ENCODE results near the gene ZNF280A.

Gene ZNF280A

GRCh38 chr22:22558071-22558971 is 38.3 kb upstream of the ZNF280A start:
- DNase-seq = no peak
- Histone ChIP-seq H3K9ac (ENCODE audit: low read length) (no peak overlapping the region), H3K4me2 (ENCODE audit: low read length) (no peak overlapping the region), H3K79me2 (ENCODE audit: control insufficient read depth, insufficient read depth, low read length, poor library complexity) (no peaks in the 10 kb centered on the region), H4K91ac (ENCODE audit: low read depth, low read length) (no peak overlapping the region), H3K23ac (ENCODE audit: low read length) (no peak overlapping the region), H2BK120ac (ENCODE audit: insufficient read depth, low read length, poor library complexity) (no peak overlapping the region), H3K79me1 (ENCODE audit: low read length) (no peaks in the 10 kb centered on the region), H4K8ac (ENCODE audit: low read depth, low read length) (no peak overlapping the region), H3K9me3 (ENCODE audit: insufficient read depth, low read depth, low read length) (peaks cover 21% of the 10 kb centered on the region), H3K27ac (ENCODE audit: low read depth, low read length) (no peak overlapping the region), H3K4ac (ENCODE audit: low read depth, low read length) (no peak overlapping the region), H2BK12ac (ENCODE audit: low read length) (no peak overlapping the region), H3K4me3 (ENCODE audit: low read depth, low read length) (no peak overlapping the region), H2AK5ac (ENCODE audit: low read length) (no peak overlapping the region), H3K36me3 (ENCODE audit: control insufficient read depth in 1 of 2, insufficient read depth in 2 of 2, low read length in 2 of 2) (no peaks in the 10 kb centered on the region), H3K4me1 (ENCODE audit: control insufficient read depth in 1 of 2, insufficient read depth in 2 of 2, low read length in 2 of 2) (no peaks in the 10 kb centered on the region), H2AFZ (ENCODE audit: insufficient read depth, low read length, poor library complexity) (no peak overlapping the region), H4K12ac (ENCODE audit: low read depth, low read length) (no peak overlapping the region), H3K27me3 (ENCODE audit: insufficient read depth, low read length) (no peaks in the 10 kb centered on the region), H3K18ac (ENCODE audit: low read length) (no peak overlapping the region), H2BK5ac (ENCODE audit: low read depth, low read length, poor library complexity) (no peak overlapping the region), H3K14ac (ENCODE audit: low read length) (no peak overlapping the region)
- no CpG with 5 or more reads among the region's 25 CpGs for WGBS (ENCODE audit: extremely low coverage, insufficient coverage, insufficient read length)

- Histone ChIP-seq H3K23ac (ENCODE audit: low read length) (no peak overlapping the region), H2BK120ac (ENCODE audit: insufficient read depth, low read length, poor library complexity) (no peak overlapping the region), H3K79me1 (ENCODE audit: low read length) (no peaks in the 10 kb centered on the region), H2AK5ac (ENCODE audit: low read length) (no peak overlapping the region), H2BK12ac (ENCODE audit: low read length) (no peak overlapping the region), H2AFZ (ENCODE audit: insufficient read depth, low read length, poor library complexity) (no peak overlapping the region), H4K91ac (ENCODE audit: low read depth, low read length) (no peak overlapping the region), H3K9ac (ENCODE audit: low read length) (no peak overlapping the region), H3K4me2 (ENCODE audit: low read length) (no peak overlapping the region), H4K12ac (ENCODE audit: low read depth, low read length) (no peak overlapping the region), H3K36me3 (ENCODE audit: control insufficient read depth in 1 of 2, insufficient read depth in 2 of 2, low read length in 2 of 2) (no peaks in the 10 kb centered on the region), H3K27me3 (ENCODE audit: insufficient read depth, low read length) (no peaks in the 10 kb centered on the region), H3K4ac (ENCODE audit: low read depth, low read length) (no peak overlapping the region), H4K8ac (ENCODE audit: low read depth, low read length) (no peak overlapping the region), H3K9me3 (ENCODE audit: insufficient read depth, low read depth, low read length) (peaks cover 23% of the 10 kb centered on the region), H3K4me1 (ENCODE audit: control insufficient read depth in 1 of 2, insufficient read depth in 2 of 2, low read length in 2 of 2) (no peaks in the 10 kb centered on the region), H3K14ac (ENCODE audit: low read length) (no peak overlapping the region), H3K18ac (ENCODE audit: low read length) (no peak overlapping the region), H3K4me3 (ENCODE audit: low read depth, low read length) (no peak overlapping the region), H3K27ac (ENCODE audit: low read depth, low read length) (no peak overlapping the region), H3K79me2 (ENCODE audit: control insufficient read depth, insufficient read depth, low read length, poor library complexity) (no peaks in the 10 kb centered on the region), H2BK5ac (ENCODE audit: low read depth, low read length, poor library complexity) (no peak overlapping the region)
- no peak for DNase-seq
- WGBS (ENCODE audit: extremely low coverage, insufficient coverage, insufficient read length) = no CpG with 5 or more reads among the region's 38 CpGs
Observed at GRCh38 chr22:22556995-22557925, 37.2 kb upstream of the ZNF280A start.

GRCh38 chr22:22556578-22556977 is 36.5 kb upstream of the ZNF280A start:
- H3K23ac ChIP-seq (ENCODE audit: low read length) = no peak overlapping the region

GRCh38 chr22:22555596-22555995 is 35.5 kb upstream of the ZNF280A start:
- no peak overlapping the region for H3K4me2 ChIP-seq (ENCODE audit: low read length)
- H3K4me1 ChIP-seq (ENCODE audit: control insufficient read depth in 1 of 2, insufficient read depth in 2 of 2, low read length in 2 of 2) = no peaks in the 10 kb centered on the region
- no peaks in the 10 kb centered on the region for H3K36me3 ChIP-seq (ENCODE audit: control insufficient read depth in 1 of 2, insufficient read depth in 2 of 2, low read length in 2 of 2)
- WGBS (ENCODE audit: extremely low coverage, insufficient coverage, insufficient read length) = no CpG with 5 or more reads among the region's 9 CpGs
- H3K79me1 ChIP-seq (ENCODE audit: low read length) = no peaks in the 10 kb centered on the region
- no peak overlapping the region for H3K9ac ChIP-seq (ENCODE audit: low read length)
- H2AK5ac ChIP-seq (ENCODE audit: low read length) = no peak overlapping the region
- H2BK12ac ChIP-seq (ENCODE audit: low read length) = no peak overlapping the region
- no peak overlapping the region for H3K14ac ChIP-seq (ENCODE audit: low read length)
- H3K27me3 ChIP-seq (ENCODE audit: insufficient read depth, low read length) = no peaks in the 10 kb centered on the region
- no peak overlapping the region for H3K23ac ChIP-seq (ENCODE audit: low read length)
- no peak overlapping the region for H4K8ac ChIP-seq (ENCODE audit: low read depth, low read length)
- H3K18ac ChIP-seq (ENCODE audit: low read length) = no peak overlapping the region
- no peak overlapping the region for H3K4me3 ChIP-seq (ENCODE audit: low read depth, low read length)
- H4K91ac ChIP-seq (ENCODE audit: low read depth, low read length) = no peak overlapping the region
- H3K27ac ChIP-seq (ENCODE audit: low read depth, low read length) = no peak overlapping the region
- no peak for DNase-seq
- H4K12ac ChIP-seq (ENCODE audit: low read depth, low read length) = no peak overlapping the region
- H2BK120ac ChIP-seq (ENCODE audit: insufficient read depth, low read length, poor library complexity) = no peak overlapping the region
- H2BK5ac ChIP-seq (ENCODE audit: low read depth, low read length, poor library complexity) = no peak overlapping the region
- peaks cover 26% of the 10 kb centered on the region for H3K9me3 ChIP-seq (ENCODE audit: insufficient read depth, low read depth, low read length)
- no peaks in the 10 kb centered on the region for H3K79me2 ChIP-seq (ENCODE audit: control insufficient read depth, insufficient read depth, low read length, poor library complexity)
- no peak overlapping the region for H3K4ac ChIP-seq (ENCODE audit: low read depth, low read length)
- no peak overlapping the region for H2AFZ ChIP-seq (ENCODE audit: insufficient read depth, low read length, poor library complexity)

More at GRCh38 chr22:22556578-22556977, 36.5 kb upstream of the ZNF280A start:
- no peak overlapping the region for H4K8ac ChIP-seq (ENCODE audit: low read depth, low read length)
- H4K12ac ChIP-seq (ENCODE audit: low read depth, low read length) = no peak overlapping the region
- H3K27ac ChIP-seq (ENCODE audit: low read depth, low read length) = no peak overlapping the region
- no CpG with 5 or more reads among the region's 14 CpGs for WGBS (ENCODE audit: extremely low coverage, insufficient coverage, insufficient read length)
- H2AK5ac ChIP-seq (ENCODE audit: low read length) = no peak overlapping the region
- peaks cover 23% of the 10 kb centered on the region for H3K9me3 ChIP-seq (ENCODE audit: insufficient read depth, low read depth, low read length)
- no peaks in the 10 kb centered on the region for H3K4me1 ChIP-seq (ENCODE audit: control insufficient read depth in 1 of 2, insufficient read depth in 2 of 2, low read length in 2 of 2)
- no peaks in the 10 kb centered on the region for H3K79me1 ChIP-seq (ENCODE audit: low read length)
- no peak overlapping the region for H3K4me3 ChIP-seq (ENCODE audit: low read depth, low read length)
- H3K4ac ChIP-seq (ENCODE audit: low read depth, low read length) = no peak overlapping the region
- H3K4me2 ChIP-seq (ENCODE audit: low read length) = no peak overlapping the region
- no peak overlapping the region for H2BK120ac ChIP-seq (ENCODE audit: insufficient read depth, low read length, poor library complexity)
- DNase-seq = no peak
- no peak overlapping the region for H3K9ac ChIP-seq (ENCODE audit: low read length)
- H2AFZ ChIP-seq (ENCODE audit: insufficient read depth, low read length, poor library complexity) = no peak overlapping the region
- no peak overlapping the region for H3K18ac ChIP-seq (ENCODE audit: low read length)
- no peaks in the 10 kb centered on the region for H3K79me2 ChIP-seq (ENCODE audit: control insufficient read depth, insufficient read depth, low read length, poor library complexity)
- no peaks in the 10 kb centered on the region for H3K36me3 ChIP-seq (ENCODE audit: control insufficient read depth in 1 of 2, insufficient read depth in 2 of 2, low read length in 2 of 2)
- H3K14ac ChIP-seq (ENCODE audit: low read length) = no peak overlapping the region
- H3K27me3 ChIP-seq (ENCODE audit: insufficient read depth, low read length) = no peaks in the 10 kb centered on the region
- no peak overlapping the region for H2BK5ac ChIP-seq (ENCODE audit: low read depth, low read length, poor library complexity)
- no peak overlapping the region for H4K91ac ChIP-seq (ENCODE audit: low read depth, low read length)
- no peak overlapping the region for H2BK12ac ChIP-seq (ENCODE audit: low read length)
